Measurements from ENCODE around the gene RPAIN. TPM values are rescaled to one million over a fixed set of nuclear protein-coding genes. Genes with fewer than 3 reads are reported as not detected.

The RPAIN gene
- polyA plus RNA-seq, 1 donor from 2014 or later, result 451 TPM

DNA sequence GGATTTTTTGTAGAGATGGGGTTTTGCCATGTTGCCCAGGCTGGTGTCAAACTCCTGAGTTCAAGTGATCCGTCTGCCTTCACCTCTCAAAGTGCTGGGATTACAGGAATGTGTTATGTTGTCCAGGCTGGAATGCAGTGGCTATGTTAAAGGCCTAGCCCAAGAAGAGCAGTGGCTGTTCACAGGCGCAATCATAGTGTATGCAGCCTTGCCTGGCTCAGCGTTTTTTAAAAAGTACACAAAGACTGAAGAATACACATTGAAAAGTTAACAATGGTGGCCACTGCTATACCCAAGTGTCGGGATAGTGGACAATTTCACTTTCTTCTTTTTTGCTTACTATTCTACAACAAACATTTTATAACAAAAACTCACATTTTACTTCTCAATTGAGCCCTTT is 59.0 kb downstream of the RPAIN start:
- Histone ChIP-seq H3K9me3 (ENCODE audit: low read length) (no peaks in the 10 kb centered on the region), H3K79me2 (replicated peaks; ENCODE audit: insufficient read depth, low read length) (peaks cover 10% of the 10 kb centered on the region), H2AFZ (ENCODE audit: low read depth, low read length) (no peak overlapping the region), H3K36me3 (ENCODE audit: insufficient read depth, low read length) (peaks cover 19% of the 10 kb centered on the region), H3K9me2 (ENCODE audit: insufficient read depth, low read length) (no peaks in the 10 kb centered on the region), H3K9ac (ENCODE audit: low read length) (no peak overlapping the region), H4K20me1 (ENCODE audit: insufficient read depth) (no peaks in the 10 kb centered on the region), H3K27me3 (ENCODE audit: insufficient read depth, low read depth, low read length) (no peaks in the 10 kb centered on the region), H3K27ac (ENCODE audit: low read length) (no peak overlapping the region), H3K4me2 (ENCODE audit: low read length) (no peak overlapping the region), H3K4me3 (ENCODE audit: low read length) (no peak overlapping the region), H3F3A (ENCODE audit: insufficient read depth, low read length, poor library complexity, severe bottlenecking) (no peaks in the 10 kb centered on the region)
- TF ChIP-seq, protein P1, sequence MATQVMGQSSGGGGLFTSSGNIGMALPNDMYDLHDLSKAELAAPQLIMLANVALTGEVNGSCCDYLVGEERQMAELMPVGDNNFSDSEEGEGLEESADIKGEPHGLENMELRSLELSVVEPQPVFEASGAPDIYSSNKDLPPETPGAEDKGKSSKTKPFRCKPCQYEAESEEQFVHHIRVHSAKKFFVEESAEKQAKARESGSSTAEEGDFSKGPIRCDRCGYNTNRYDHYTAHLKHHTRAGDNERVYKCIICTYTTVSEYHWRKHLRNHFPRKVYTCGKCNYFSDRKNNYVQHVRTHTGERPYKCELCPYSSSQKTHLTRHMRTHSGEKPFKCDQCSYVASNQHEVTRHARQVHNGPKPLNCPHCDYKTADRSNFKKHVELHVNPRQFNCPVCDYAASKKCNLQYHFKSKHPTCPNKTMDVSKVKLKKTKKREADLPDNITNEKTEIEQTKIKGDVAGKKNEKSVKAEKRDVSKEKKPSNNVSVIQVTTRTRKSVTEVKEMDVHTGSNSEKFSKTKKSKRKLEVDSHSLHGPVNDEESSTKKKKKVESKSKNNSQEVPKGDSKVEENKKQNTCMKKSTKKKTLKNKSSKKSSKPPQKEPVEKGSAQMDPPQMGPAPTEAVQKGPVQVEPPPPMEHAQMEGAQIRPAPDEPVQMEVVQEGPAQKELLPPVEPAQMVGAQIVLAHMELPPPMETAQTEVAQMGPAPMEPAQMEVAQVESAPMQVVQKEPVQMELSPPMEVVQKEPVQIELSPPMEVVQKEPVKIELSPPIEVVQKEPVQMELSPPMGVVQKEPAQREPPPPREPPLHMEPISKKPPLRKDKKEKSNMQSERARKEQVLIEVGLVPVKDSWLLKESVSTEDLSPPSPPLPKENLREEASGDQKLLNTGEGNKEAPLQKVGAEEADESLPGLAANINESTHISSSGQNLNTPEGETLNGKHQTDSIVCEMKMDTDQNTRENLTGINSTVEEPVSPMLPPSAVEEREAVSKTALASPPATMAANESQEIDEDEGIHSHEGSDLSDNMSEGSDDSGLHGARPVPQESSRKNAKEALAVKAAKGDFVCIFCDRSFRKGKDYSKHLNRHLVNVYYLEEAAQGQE (IDR thresholded peaks at IDR 0.05; ENCODE audit: borderline replicate concordance), result no peak
- TF ChIP-seq MXI1 (conservative IDR thresholded peaks at IDR 0.05; ENCODE audit: poor library complexity, severe bottlenecking) (no peak), SMC3 (conservative IDR thresholded peaks at IDR 0.05; ENCODE audit: poor library complexity) (no peak), TAF1 (IDR thresholded peaks at IDR 0.05; ENCODE audit: low read depth) (no peak)

DNA sequence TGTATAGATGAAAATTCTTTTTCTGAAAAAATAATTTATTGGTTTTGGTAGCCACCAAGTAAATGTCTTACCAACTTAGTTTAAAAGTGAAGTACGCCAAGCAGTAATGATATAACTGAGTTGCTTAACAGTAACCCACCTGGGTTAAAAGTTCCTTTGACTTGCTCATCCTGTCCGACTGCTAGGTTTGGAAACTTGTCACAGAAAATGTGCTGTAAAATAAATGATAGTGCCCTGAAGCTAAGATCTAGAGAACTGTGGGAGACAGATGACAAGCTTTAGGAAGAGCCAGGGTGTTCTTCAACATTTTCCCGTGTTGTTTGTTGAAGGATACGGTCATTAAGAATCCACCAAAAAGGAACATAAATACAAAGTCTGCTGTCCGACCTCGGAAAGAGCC is 61.0 kb downstream of the RPAIN start:
- no peaks in the 10 kb centered on the region for H3F3A ChIP-seq (ENCODE audit: insufficient read depth, low read length, poor library complexity, severe bottlenecking)
- H3K36me3 ChIP-seq (ENCODE audit: insufficient read depth, low read length), result peaks cover 19% of the 10 kb centered on the region
- H3K27ac ChIP-seq (ENCODE audit: low read length), result no peak overlapping the region
- TF ChIP-seq, protein P1 (IDR thresholded peaks at IDR 0.05; ENCODE audit: borderline replicate concordance), result no peak
- no peaks in the 10 kb centered on the region for H3K9me3 ChIP-seq (ENCODE audit: low read length)
- H2AFZ ChIP-seq (ENCODE audit: low read depth, low read length), result no peak overlapping the region
- no peak overlapping the region for H3K9ac ChIP-seq (ENCODE audit: low read length)
- no peaks in the 10 kb centered on the region for H3K27me3 ChIP-seq (ENCODE audit: insufficient read depth, low read depth, low read length)
- H4K20me1 ChIP-seq (ENCODE audit: insufficient read depth), result no peaks in the 10 kb centered on the region
- H3K79me2 ChIP-seq (replicated peaks; ENCODE audit: insufficient read depth, low read length), result peaks cover 28% of the 10 kb centered on the region
- H3K9me2 ChIP-seq (ENCODE audit: insufficient read depth, low read length), result no peaks in the 10 kb centered on the region
- H3K4me3 ChIP-seq (ENCODE audit: low read length), result no peak overlapping the region
- no peak overlapping the region for H3K4me2 ChIP-seq (ENCODE audit: low read length)

DNA sequence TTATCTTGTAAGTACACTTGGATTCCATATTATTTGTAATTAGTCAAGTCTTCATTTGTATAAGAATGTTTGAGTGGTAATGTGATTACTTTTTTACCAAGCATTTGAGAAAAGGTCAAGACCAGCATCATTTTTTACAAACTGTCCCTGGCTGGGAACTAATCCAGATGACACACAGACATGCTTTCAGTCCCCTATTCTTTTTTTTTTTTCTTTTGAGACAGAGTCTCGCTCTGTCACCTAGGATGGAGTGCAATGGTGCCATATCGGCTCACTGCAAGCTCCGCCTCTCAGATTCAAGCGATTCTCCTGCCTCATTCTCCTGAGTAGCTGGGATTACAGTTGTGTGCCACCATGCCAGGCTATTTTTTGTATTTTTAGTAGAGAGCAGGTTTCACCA is 61.5 kb downstream of the RPAIN start:
- Histone ChIP-seq H3K9me2 (ENCODE audit: insufficient read depth, low read length) (no peaks in the 10 kb centered on the region), H3K27me3 (ENCODE audit: insufficient read depth, low read depth, low read length) (no peaks in the 10 kb centered on the region), H3K9me3 (ENCODE audit: low read length) (no peaks in the 10 kb centered on the region), H3F3A (ENCODE audit: insufficient read depth, low read length, poor library complexity, severe bottlenecking) (no peaks in the 10 kb centered on the region), H3K4me2 (ENCODE audit: low read length) (no peak overlapping the region), H3K36me3 (ENCODE audit: insufficient read depth, low read length) (peaks cover 19% of the 10 kb centered on the region), H3K27ac (ENCODE audit: low read length) (no peak overlapping the region), H2AFZ (ENCODE audit: low read depth, low read length) (no peak overlapping the region), H3K4me3 (ENCODE audit: low read length) (no peak overlapping the region), H4K20me1 (ENCODE audit: insufficient read depth) (no peaks in the 10 kb centered on the region), H3K9ac (ENCODE audit: low read length) (no peak overlapping the region), H3K79me2 (replicated peaks; ENCODE audit: insufficient read depth, low read length) (peaks cover 28% of the 10 kb centered on the region)
- TF ChIP-seq TAF1 (IDR thresholded peaks at IDR 0.05; ENCODE audit: low read depth) (no peak), POLR2AphosphoS5 (IDR thresholded peaks at IDR 0.05) (no peak), RAD21 (conservative IDR thresholded peaks at IDR 0.05) (no peak), EP300 (conservative IDR thresholded peaks at IDR 0.05; ENCODE audit: poor library complexity, severe bottlenecking) (no peak), MXI1 (conservative IDR thresholded peaks at IDR 0.05; ENCODE audit: poor library complexity, severe bottlenecking) (no peak), EZH2 (IDR thresholded peaks at IDR 0.05; ENCODE audit: borderline replicate concordance, insufficient read depth, low read length, poor library complexity, severe bottlenecking) (no peak)
- TF ChIP-seq, protein P1 (IDR thresholded peaks at IDR 0.05; ENCODE audit: borderline replicate concordance), result no peak
